GM18505 (cell line): ENCODE results near the gene BTBD2.

Experiments used
- ATAC-seq: cut with Tn5 transposase; IDR thresholded peaks from one replicate; pipeline ENCODE4 v1.9.1; 2021; ENCODE audit not compliant: unreplicated experiment
- POLR2A ChIP-seq: IDR thresholded peaks from 4 replicates; pipeline ENCODE4 v1.6.1; 2011; ENCODE audit warnings: borderline replicate concordance; ENCODE audit not compliant: insufficient read depth, insufficient read length; ENCODE audit errors: extremely low read depth

Gene BTBD2

GRCh38 chr19:2027361-2027760 is 11.8 kb upstream of the BTBD2 start:
- ATAC-seq: no peak
- TF ChIP-seq POLR2A: no peak

GRCh38 chr19:2026770-2027169 is 11.3 kb upstream of the BTBD2 start:
- no peak for ATAC-seq
- no peak for TF ChIP-seq POLR2A

GRCh38 chr19:2022289-2022688 is 6.8 kb upstream of the BTBD2 start:
- ATAC-seq: no peak
- no peak for TF ChIP-seq POLR2A

GRCh38 chr19:2021453-2022140 is 6.1 kb upstream of the BTBD2 start:
- TF ChIP-seq POLR2A: no peak
- no peak for ATAC-seq

GRCh38 chr19:2018752-2019151 is 3.2 kb upstream of the BTBD2 start:
- TF ChIP-seq POLR2A: no peak
- ATAC-seq: no peak

- peak; percentile 0 for TF ChIP-seq POLR2A
- ATAC-seq: no peak
These were observed 710 bp upstream of the BTBD2 start for GRCh38 chr19:2016041-2016807.

- ATAC-seq: no peak
These were observed 545 bp downstream of the BTBD2 start for GRCh38 chr19:2014731-2015607.

GRCh38 chr19:2014131-2014571 is 1.4 kb downstream of the BTBD2 start:
- no peak for ATAC-seq
- TF ChIP-seq POLR2A: no peak

More at GRCh38 chr19:2014731-2015607, 545 bp downstream of the BTBD2 start:
- no peak for TF ChIP-seq POLR2A

GRCh38 chr19:2013683-2013961 is 1.9 kb downstream of the BTBD2 start:
- no peak for TF ChIP-seq POLR2A
- no peak for ATAC-seq

- ATAC-seq: no peak
- no peak for TF ChIP-seq POLR2A
These were observed 2.4 kb downstream of the BTBD2 start for GRCh38 chr19:2012941-2013682.

- TF ChIP-seq POLR2A: no peak
- ATAC-seq: no peak
These were observed 4.3 kb downstream of the BTBD2 start for GRCh38 chr19:2011169-2011568.

- ATAC-seq: no peak
- TF ChIP-seq POLR2A: no peak
These were observed 5.3 kb downstream of the BTBD2 start for GRCh38 chr19:2010135-2010668.

- no peak for ATAC-seq
- TF ChIP-seq POLR2A: no peak
These were observed 11.6 kb downstream of the BTBD2 start for GRCh38 chr19:2003874-2004273.
